NCI-H2107 treated with DMSO at 0.1 percent for 48 hours (cell line): Measurements from ENCODE around the gene PCSK1.

ENCODE experiments used
- DNase-seq: peaks from one replicate; lab custom pipeline; 2025; ENCODE audit not compliant: unreplicated experiment; lab: John Stamatoyannopoulos, UW

Gene PCSK1

GRCh38 chr5:96433066-96433447, at the start of gene PCSK1:
PCSK1 (minus strand) TSS chr5:96433248; CDS start chr5:96433042, 206 bp downstream.
- DNase-seq: peak; percentile 85

- no peak for DNase-seq
These were observed 48.8 kb upstream of the PCSK1 start for GRCh38 chr5:96481867-96482266.

GRCh38 chr5:96481009-96481786, 48.1 kb upstream of the PCSK1 start:
- no peak for DNase-seq

- DNase-seq: no peak
These were observed 45.9 kb upstream of the PCSK1 start for GRCh38 chr5:96478983-96479382.

GRCh38 chr5:96476654-96477053, 43.6 kb upstream of the PCSK1 start:
- no peak for DNase-seq

GRCh38 chr5:96474073-96474472, 41.0 kb upstream of the PCSK1 start:
- DNase-seq: no peak

- no peak for DNase-seq
These were observed 40.1 kb upstream of the PCSK1 start for GRCh38 chr5:96473155-96473554.

GRCh38 chr5:96470785-96471184, 37.7 kb upstream of the PCSK1 start:
- no peak for DNase-seq

GRCh38 chr5:96468956-96469355, 35.9 kb upstream of the PCSK1 start:
- peak; percentile 54 for DNase-seq

- peak; percentile 40 for DNase-seq
These were observed 30.0 kb upstream of the PCSK1 start for GRCh38 chr5:96463091-96463490.

- no peak for DNase-seq
These were observed 26.5 kb upstream of the PCSK1 start for GRCh38 chr5:96459313-96460121.

GRCh38 chr5:96458176-96458575, 25.1 kb upstream of the PCSK1 start:
- no peak for DNase-seq

- DNase-seq: no peak
These were observed 22.7 kb upstream of the PCSK1 start for GRCh38 chr5:96455789-96456188.

GRCh38 chr5:96453394-96453793, 20.3 kb upstream of the PCSK1 start:
- DNase-seq: no peak

- DNase-seq: no peak
These were observed 14.9 kb upstream of the PCSK1 start for GRCh38 chr5:96447949-96448348.

- DNase-seq: no peak
These were observed 7.1 kb upstream of the PCSK1 start for GRCh38 chr5:96440185-96440538.

GRCh38 chr5:96439477-96440184, 6.6 kb upstream of the PCSK1 start:
- no peak for DNase-seq

GRCh38 chr5:96434201-96434645, 1.2 kb upstream of the PCSK1 start:
- no peak for DNase-seq

- DNase-seq: peak; percentile 24
These were observed 607 bp downstream of the PCSK1 start for GRCh38 chr5:96432216-96433065.

- peak; percentile 34 for DNase-seq
These were observed 1.5 kb downstream of the PCSK1 start for GRCh38 chr5:96431376-96432187.
